PC-9 (cell line): Measurements from ENCODE around the gene NEURL1B.

Source experiments
- EZH2 ChIP-seq: fragments of 200-600 bp; sonication (generic); IDR thresholded peaks from 2 replicates; pipeline ENCODE4 v1.8.0; 2017; ENCODE audit warnings: antibody characterized with exemption, low read depth
- TF ChIP-seq, protein P1 (sequence below): fragments of 200-600 bp; sonication (generic); conservative IDR thresholded peaks from 2 replicates; pipeline ENCODE4 v1.6.1; 2017; ENCODE audit warnings: mixed run types, antibody characterized with exemption, mild to moderate bottlenecking, moderate library complexity

DNA sequence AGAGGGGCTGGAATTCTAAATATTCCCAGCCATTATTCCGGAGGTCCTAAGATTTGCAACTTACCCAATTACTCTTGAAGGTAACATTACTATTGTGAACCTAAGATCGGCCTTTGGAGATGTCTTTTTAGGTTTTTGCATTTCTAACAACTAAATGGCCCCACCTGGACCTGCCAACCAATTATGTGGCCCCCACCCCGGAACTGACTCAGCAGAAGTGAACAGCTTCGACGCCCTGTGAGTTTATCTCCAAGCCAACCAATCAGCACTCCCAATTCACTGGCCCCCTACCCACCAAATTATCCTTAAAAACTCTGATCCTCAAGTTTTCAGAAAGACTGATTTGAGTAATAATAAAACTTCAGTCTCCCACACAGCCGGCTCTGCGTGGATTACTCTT is 62.9 kb downstream of the NEURL1B start:
- no peak for TF ChIP-seq EZH2
- TF ChIP-seq, protein P1, sequence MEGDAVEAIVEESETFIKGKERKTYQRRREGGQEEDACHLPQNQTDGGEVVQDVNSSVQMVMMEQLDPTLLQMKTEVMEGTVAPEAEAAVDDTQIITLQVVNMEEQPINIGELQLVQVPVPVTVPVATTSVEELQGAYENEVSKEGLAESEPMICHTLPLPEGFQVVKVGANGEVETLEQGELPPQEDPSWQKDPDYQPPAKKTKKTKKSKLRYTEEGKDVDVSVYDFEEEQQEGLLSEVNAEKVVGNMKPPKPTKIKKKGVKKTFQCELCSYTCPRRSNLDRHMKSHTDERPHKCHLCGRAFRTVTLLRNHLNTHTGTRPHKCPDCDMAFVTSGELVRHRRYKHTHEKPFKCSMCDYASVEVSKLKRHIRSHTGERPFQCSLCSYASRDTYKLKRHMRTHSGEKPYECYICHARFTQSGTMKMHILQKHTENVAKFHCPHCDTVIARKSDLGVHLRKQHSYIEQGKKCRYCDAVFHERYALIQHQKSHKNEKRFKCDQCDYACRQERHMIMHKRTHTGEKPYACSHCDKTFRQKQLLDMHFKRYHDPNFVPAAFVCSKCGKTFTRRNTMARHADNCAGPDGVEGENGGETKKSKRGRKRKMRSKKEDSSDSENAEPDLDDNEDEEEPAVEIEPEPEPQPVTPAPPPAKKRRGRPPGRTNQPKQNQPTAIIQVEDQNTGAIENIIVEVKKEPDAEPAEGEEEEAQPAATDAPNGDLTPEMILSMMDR = no peak
